SU-DHL-6 (cell line): ENCODE measurements around the gene STX3.

ENCODE experiments used
- H2AFZ ChIP-seq: fragments of 200-600 bp; sonication (generic); 2 replicates; pipeline ENCODE4 v1.6.1; 2014; ENCODE audit warnings: low read depth, mild to moderate bottlenecking, moderate library complexity, mixed read lengths, antibody characterized with exemption, low read length; ENCODE audit not compliant: severe bottlenecking
- H3F3A ChIP-seq: fragments of 200-600 bp; shearing (Covaris generic); 2 replicates; pipeline ENCODE4 v1.6.0; 2016; ENCODE audit warnings: antibody characterized with exemption, mild to moderate bottlenecking; ENCODE audit not compliant: insufficient read depth
- H3K27ac ChIP-seq: fragments of 200-600 bp; sonication (generic); 2 replicates; pipeline ENCODE4 v1.5.1; 2016; ENCODE audit warnings: low read depth, mild to moderate bottlenecking, low read length, moderate library complexity, mixed read lengths
- H3K27me3 ChIP-seq: fragments of 200-600 bp; sonication (generic), shearing (Covaris generic); 2 replicates; pipeline ENCODE4 v1.6.0; 2014; ENCODE audit warnings: mild to moderate bottlenecking, low read length
- H3K36me3 ChIP-seq: fragments of 200-600 bp; sonication (generic); 2 replicates; pipeline ENCODE4 v1.6.1; 2014; ENCODE audit warnings: mild to moderate bottlenecking, low read length, mixed read lengths
- H3K4me2 ChIP-seq: fragments of 300-600, 200-600 bp; shearing (Covaris generic), sonication (generic); 2 replicates; pipeline ENCODE4 v1.6.0; 2014; ENCODE audit warnings: low read length, low read depth, mild to moderate bottlenecking; ENCODE audit not compliant: poor library complexity, severe bottlenecking
- H3K4me3 ChIP-seq: fragments of 200-600 bp; sonication (generic); 2 replicates; pipeline ENCODE4 v1.5.1; 2014; ENCODE audit warnings: antibody characterized with exemption, low read length, mild to moderate bottlenecking, mixed read lengths; ENCODE audit not compliant: insufficient read depth, poor library complexity, severe bottlenecking
- H3K79me2 ChIP-seq: fragments of 200-600 bp; sonication (generic); 2 replicates; pipeline ENCODE4 v1.6.1; 2014; ENCODE audit warnings: mild to moderate bottlenecking, low read length, moderate library complexity; ENCODE audit not compliant: insufficient read depth
- H3K9ac ChIP-seq: fragments of 200-600 bp; sonication (generic); 2 replicates; pipeline ENCODE4 v1.7.0; 2014; ENCODE audit warnings: mild to moderate bottlenecking, low read length
- H3K9me2 ChIP-seq: fragments of 200-600 bp; sonication (generic); replicated peaks from 2 replicates; pipeline ENCODE4 v1.6.1; 2014; ENCODE audit warnings: low read length; ENCODE audit not compliant: insufficient read depth
- H3K9me3 ChIP-seq: fragments of 200-600 bp; sonication (generic); 2 replicates; pipeline ENCODE4 v1.6.1; 2014; ENCODE audit warnings: low read length, mixed read lengths; ENCODE audit not compliant: insufficient read depth
- H4K20me1 ChIP-seq: fragments of 200-600 bp; sonication (generic); 2 replicates; pipeline ENCODE4 v1.6.1; 2014; ENCODE audit warnings: low read depth, mild to moderate bottlenecking, antibody characterized with exemption, low read length, moderate library complexity, mixed read lengths
- EZH2phosphoT487 ChIP-seq: fragments of 200-600 bp; sonication (generic), shearing (Covaris generic); conservative IDR thresholded peaks from 2 replicates; pipeline ENCODE4 v1.6.1; 2018; ENCODE audit warnings: mild to moderate bottlenecking, antibody characterized with exemption, low read length, moderate library complexity, mixed read lengths
- TF ChIP-seq, protein P1 (sequence below): fragments of 200-600 bp; sonication (generic); IDR thresholded peaks from one replicate; pipeline ENCODE4 v1.5.1; 2017; ENCODE audit warnings: antibody characterized with exemption, mild to moderate bottlenecking, low read length, moderate library complexity; ENCODE audit not compliant: insufficient read depth, poor library complexity, severe bottlenecking

Gene STX3

DNA sequence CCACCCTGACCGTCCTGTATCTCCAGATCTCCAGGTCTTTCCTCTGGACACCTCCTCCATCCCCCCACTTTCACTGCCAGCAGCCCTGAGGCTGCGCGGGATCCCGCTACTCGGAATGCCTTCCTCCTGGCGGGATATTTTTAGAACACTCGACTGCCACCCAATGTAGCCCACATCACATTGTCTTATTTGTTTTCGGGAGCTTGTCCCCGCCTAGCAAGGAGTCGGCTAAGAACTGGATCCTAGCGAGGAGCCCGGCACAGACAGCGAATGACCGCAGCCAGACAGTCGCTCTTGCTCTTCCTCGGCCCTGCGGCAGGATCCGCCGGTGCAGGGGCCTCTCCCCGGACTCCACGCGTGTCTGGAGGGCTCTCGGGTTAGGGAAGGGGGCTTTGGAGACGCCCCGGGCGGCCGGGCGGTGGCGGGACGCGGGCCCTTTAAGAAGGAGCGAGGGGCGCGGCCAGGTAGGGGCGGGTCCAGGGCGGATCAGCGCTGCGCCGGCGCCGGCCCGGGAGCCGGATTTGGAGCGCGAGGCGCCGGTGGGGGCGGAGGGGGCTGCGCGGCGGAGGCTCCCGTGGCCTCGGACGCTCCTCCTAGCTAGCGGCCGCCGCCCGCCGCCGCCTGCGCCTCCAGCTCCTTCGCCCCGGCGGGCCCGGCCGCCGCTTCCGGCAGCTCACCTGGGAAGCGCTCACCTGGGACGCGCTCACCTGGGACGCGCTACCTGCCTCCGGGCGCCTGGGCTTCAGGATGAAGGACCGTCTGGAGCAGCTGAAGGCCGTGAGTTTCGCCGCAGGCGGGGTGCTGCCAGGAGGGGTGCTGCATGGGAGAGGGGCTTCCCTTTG lies at the start of gene STX3:
STX3 (plus strand) TSS at position 518 of the 842 bp plus-strand sequence; CDS start at position 748, 230 bp downstream.
- Histone ChIP-seq H3K4me2 (peak within 1 kb of the TSS; percentile 93), H2AFZ (peak within 1 kb of the TSS; percentile 90), H3K4me3 (peak within 1 kb of the TSS; percentile 75), H3K9ac (peak within 1 kb of the TSS; percentile 58), H3K9me2 (no peaks in the 10 kb centered on the region), H4K20me1 (no peaks in the 10 kb centered on the region), H3K9me3 (no peaks in the 10 kb centered on the region), H3K27ac (no peak within 1 kb of the TSS), H3K79me2 (no peaks in the 10 kb centered on the region), H3K27me3 (no peaks in the 10 kb centered on the region), H3K36me3 (no peaks in the 10 kb centered on the region), H3F3A (peaks cover 3% of the 10 kb centered on the region; the same call in 1 of the 2 replicates)
- TF ChIP-seq, protein P1, sequence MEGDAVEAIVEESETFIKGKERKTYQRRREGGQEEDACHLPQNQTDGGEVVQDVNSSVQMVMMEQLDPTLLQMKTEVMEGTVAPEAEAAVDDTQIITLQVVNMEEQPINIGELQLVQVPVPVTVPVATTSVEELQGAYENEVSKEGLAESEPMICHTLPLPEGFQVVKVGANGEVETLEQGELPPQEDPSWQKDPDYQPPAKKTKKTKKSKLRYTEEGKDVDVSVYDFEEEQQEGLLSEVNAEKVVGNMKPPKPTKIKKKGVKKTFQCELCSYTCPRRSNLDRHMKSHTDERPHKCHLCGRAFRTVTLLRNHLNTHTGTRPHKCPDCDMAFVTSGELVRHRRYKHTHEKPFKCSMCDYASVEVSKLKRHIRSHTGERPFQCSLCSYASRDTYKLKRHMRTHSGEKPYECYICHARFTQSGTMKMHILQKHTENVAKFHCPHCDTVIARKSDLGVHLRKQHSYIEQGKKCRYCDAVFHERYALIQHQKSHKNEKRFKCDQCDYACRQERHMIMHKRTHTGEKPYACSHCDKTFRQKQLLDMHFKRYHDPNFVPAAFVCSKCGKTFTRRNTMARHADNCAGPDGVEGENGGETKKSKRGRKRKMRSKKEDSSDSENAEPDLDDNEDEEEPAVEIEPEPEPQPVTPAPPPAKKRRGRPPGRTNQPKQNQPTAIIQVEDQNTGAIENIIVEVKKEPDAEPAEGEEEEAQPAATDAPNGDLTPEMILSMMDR, result no peak
- no peak for TF ChIP-seq EZH2phosphoT487

DNA sequence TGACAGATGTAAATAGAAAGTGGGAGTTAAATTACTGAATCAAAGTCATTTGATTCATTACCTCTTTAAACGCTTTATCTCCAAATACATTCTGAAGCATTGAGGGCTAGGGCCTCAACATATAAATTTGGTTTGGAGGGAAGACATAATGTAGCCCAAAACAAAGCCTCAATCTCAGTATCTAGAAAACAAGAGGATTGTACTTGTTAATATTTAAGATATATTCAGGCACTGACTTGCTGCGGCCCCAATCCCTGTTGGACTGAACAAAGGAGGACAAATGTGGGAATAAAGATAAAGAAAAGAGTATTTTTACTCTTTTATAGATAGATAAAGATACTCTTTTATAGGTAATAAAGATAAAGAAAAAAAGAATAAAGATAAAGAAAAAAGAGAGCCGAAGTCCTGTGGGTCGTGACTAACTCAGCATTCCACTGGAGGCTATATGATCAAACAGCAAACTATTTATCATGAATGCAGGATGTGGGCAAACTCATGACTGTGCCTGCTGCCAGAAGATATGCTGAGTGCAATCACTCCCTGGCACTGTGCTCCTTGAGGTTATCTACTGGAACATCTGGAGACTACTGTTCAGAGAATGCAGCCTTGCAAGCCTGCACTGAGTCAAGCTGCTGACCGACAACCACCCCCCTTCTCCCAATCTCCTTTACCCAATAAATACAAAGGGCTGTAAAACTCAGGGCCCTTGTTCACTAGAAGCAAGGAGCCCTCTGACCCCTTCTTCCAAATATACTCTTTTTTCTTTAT lies 48.5 kb upstream of the STX3 start:
- H3K4me2 ChIP-seq, result no peak overlapping the region
- no peaks in the 10 kb centered on the region for H3K9me3 ChIP-seq
- no peaks in the 10 kb centered on the region for H3K79me2 ChIP-seq

DNA sequence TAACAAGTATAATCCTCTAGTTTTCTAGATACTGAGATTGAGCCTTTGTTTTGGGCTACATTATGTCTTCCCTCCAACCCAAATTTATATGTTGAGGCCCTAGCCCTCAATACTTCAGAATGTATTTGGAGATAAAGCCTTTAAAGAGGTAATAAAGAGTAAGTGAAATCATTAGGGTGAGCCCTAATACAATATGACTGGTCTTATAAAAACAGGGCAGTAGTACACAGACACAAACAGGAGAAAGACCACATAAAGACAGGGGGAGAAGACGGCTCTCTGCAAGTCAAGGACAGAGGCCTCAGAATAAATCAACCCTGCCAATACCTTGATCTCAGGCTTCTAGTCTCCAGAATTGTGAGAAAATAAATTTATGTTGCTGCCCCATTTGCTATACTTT lies 47.8 kb upstream of the STX3 start:
- H3K9ac ChIP-seq, result no peak overlapping the region
- H4K20me1 ChIP-seq, result no peaks in the 10 kb centered on the region
- H3K36me3 ChIP-seq, result no peaks in the 10 kb centered on the region
- H3K27me3 ChIP-seq, result no peaks in the 10 kb centered on the region
- H3K4me2 ChIP-seq, result no peak overlapping the region
- no peak overlapping the region for H3K27ac ChIP-seq
- no peaks in the 10 kb centered on the region for H3F3A ChIP-seq
- H3K4me3 ChIP-seq, result no peak overlapping the region
- no peak for TF ChIP-seq EZH2phosphoT487
- TF ChIP-seq, protein P1, result no peak
- H3K9me2 ChIP-seq, result no peaks in the 10 kb centered on the region
- H3K9me3 ChIP-seq, result no peaks in the 10 kb centered on the region
- no peaks in the 10 kb centered on the region for H3K79me2 ChIP-seq
- H2AFZ ChIP-seq, result no peak overlapping the region

More for the DNA sequence above, 48.5 kb upstream of the STX3 start:
- H2AFZ ChIP-seq, result no peak overlapping the region
- H4K20me1 ChIP-seq, result no peaks in the 10 kb centered on the region
- no peak for TF ChIP-seq EZH2phosphoT487
- TF ChIP-seq, protein P1, result no peak
- H3K9me2 ChIP-seq, result no peaks in the 10 kb centered on the region
- H3F3A ChIP-seq, result no peaks in the 10 kb centered on the region
- no peak overlapping the region for H3K9ac ChIP-seq
- H3K4me3 ChIP-seq, result no peak overlapping the region
- no peak overlapping the region for H3K27ac ChIP-seq
- no peaks in the 10 kb centered on the region for H3K27me3 ChIP-seq
- no peaks in the 10 kb centered on the region for H3K36me3 ChIP-seq
